ENCODE results near the gene CSK. TPM values are rescaled to one million over a fixed set of nuclear protein-coding genes. Genes with fewer than 3 reads are reported as not detected.

The CSK gene
- polyA plus RNA-seq, 1 of the 3 experiments (the other 2 are of a cell fraction) = 53.1 TPM

DNA sequence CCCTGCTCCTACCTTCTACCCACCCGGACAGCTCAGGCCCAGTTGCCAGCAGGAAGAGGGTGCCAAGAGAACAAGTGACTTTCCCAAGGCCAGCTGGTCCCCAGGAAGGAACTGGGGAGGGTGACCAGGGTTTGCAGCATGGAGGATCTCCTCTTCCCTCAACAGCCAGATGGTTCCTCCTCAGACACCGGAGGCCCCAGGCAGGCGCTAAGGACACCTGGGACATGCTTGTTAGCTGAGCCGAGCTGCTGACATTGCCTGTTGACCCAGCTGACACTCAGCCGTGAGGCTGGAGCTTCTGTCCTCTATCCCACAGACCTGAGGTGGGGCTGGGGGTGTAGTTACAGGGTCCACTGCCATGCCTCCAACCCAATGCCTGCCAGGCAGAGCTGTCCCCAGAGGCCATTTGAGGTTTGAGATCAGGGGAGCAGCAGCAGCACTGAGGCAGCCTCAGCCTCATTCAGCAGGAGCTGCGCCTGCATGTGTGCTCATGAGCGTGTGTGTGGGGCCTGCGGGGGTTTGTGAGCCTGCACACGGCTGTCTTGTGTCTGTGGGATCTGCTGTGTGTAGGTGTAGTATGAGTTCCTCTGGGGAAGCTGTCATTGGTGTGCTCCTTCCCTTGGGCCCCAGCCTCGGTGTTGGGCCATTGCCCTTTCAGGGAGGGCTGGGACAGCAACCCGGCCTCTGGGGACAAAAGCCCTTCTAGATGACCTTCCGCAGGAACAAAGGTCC, 51.7 kb downstream of the CSK start:
- DNase-seq = no peak
- Histone ChIP-seq H3F3A (replicated peaks; ENCODE audit: insufficient read depth) (no peaks in the 10 kb centered on the region), H3K79me2 (ENCODE audit: insufficient read depth) (no peaks in the 10 kb centered on the region), H3K9me3 (no peaks in the 10 kb centered on the region), H3K4me1 (ENCODE audit: control insufficient read depth in 1 of 2, insufficient read depth in 2 of 2, low read depth in 1 of 2, low read length in 1 of 2) (peaks cover 0 to 16% of the 10 kb centered on the region in 2 experiments; a peak in 1 of 4 replicates), H3K9ac (no peak overlapping the region), H3K36me3 (replicated peaks in 1 of 2; ENCODE audit: control insufficient read depth in 1 of 2, insufficient read depth in 2 of 2, low read length in 1 of 2) (peaks cover 0 to 11% of the 10 kb centered on the region in 2 experiments), H3K27me3 (ENCODE audit: insufficient read depth) (no peaks in the 10 kb centered on the region), H3K27ac (ENCODE audit: low read depth in 2 of 2, low read length in 1 of 2) (no peak overlapping the region), H3K4me2 (no peak overlapping the region), H4K20me1 (ENCODE audit: insufficient read depth) (no peaks in the 10 kb centered on the region), H3K4me3 (ENCODE audit: low read depth in 2 of 2, low read length in 1 of 2) (no peak overlapping the region), H2AFZ (ENCODE audit: low read depth) (no peak overlapping the region), H3K9me2 (no peaks in the 10 kb centered on the region)
- POLR2A ChIA-PET = interaction anchor here (1.0 kb wide), 1 partner anchor 65 kb away, joined by 3 read pairs; no protein-coding TSS in a partner anchor
- TF ChIP-seq TCF12 (IDR thresholded peaks at IDR 0.05) = no peak
- TF ChIP-seq SMC3 (IDR thresholded peaks at IDR 0.05; ENCODE audit: low read depth, low read length) = no peak
- no peak for TF ChIP-seq GABPA (IDR thresholded peaks at IDR 0.05; ENCODE audit: low read depth)
- no peak for TF ChIP-seq NRF1 (IDR thresholded peaks at IDR 0.05; ENCODE audit: low read depth, low read length)
- no peak for TF ChIP-seq TAF1 (IDR thresholded peaks at IDR 0.05; ENCODE audit: borderline replicate concordance, low read depth, low read length)
- no peak for TF ChIP-seq EZH2phosphoT487 (IDR thresholded peaks at IDR 0.05; ENCODE audit: borderline replicate concordance, low read depth)
- TF ChIP-seq, protein P1, sequence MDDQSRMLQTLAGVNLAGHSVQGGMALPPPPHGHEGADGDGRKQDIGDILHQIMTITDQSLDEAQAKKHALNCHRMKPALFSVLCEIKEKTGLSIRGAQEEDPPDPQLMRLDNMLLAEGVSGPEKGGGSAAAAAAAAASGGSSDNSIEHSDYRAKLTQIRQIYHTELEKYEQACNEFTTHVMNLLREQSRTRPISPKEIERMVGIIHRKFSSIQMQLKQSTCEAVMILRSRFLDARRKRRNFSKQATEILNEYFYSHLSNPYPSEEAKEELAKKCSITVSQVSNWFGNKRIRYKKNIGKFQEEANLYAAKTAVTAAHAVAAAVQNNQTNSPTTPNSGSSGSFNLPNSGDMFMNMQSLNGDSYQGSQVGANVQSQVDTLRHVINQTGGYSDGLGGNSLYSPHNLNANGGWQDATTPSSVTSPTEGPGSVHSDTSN (IDR thresholded peaks at IDR 0.05) = no peak
- no peak for TF ChIP-seq FOSL2 (IDR thresholded peaks at IDR 0.05; ENCODE audit: borderline replicate concordance, low read depth)
- no peak for TF ChIP-seq RAD21 (IDR thresholded peaks at IDR 0.05; ENCODE audit: low read length)
- 75% methylated on average over 11 of the region's 12 CpGs for WGBS (ENCODE audit: low lambda C conversion rate)
- CTCF ChIA-PET = interaction anchor here (1.0 to 10.2 kb wide), 5 partner anchors 10 to 63 kb away, joined by 3 to 82 read pairs (median 6); partner anchors contain the start of gene ULK3

DNA sequence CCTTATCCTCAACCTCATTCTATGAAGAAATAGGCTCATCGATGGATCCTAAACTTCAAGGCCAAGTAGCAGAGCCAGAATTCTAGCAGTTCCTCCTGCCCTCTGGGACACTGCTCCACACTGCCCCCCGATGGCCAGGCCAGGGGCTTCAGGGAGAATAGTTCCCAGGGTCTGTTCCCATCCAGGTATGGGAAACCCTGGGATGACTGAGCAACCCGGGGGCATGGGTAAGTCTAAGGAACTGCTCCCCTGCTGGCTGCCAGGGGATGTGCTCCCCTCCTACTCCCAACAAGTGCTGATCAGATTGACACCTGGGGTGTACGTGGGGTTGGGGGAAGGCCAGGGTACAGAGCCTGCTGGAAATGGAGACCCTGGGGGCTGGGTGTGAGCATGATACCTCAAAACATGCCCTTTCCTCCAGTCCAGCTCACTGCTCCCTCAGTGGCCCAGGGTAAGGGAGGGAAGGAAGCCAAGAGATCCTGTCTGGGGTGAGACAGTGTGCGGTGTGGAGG, 53.5 kb downstream of the CSK start:
- Histone ChIP-seq H4K20me1 (ENCODE audit: insufficient read depth) (no peaks in the 10 kb centered on the region), H2AFZ (ENCODE audit: low read depth) (no peak overlapping the region), H3K4me1 (ENCODE audit: control insufficient read depth in 1 of 2, insufficient read depth in 2 of 2, low read depth in 1 of 2, low read length in 1 of 2) (peaks cover 0 to 16% of the 10 kb centered on the region in 2 experiments; a peak in 1 of 4 replicates), H3K4me3 (ENCODE audit: low read depth in 2 of 2, low read length in 1 of 2) (peak overlapping the region in 1 of 2 experiments; percentile 49; a peak in 1 of 4 replicates), H3K9ac (no peak overlapping the region), H3K27ac (ENCODE audit: low read depth in 2 of 2, low read length in 1 of 2) (no peak overlapping the region; a peak in 1 of 4 replicates), H3K9me2 (no peaks in the 10 kb centered on the region), H3K36me3 (replicated peaks in 1 of 2; ENCODE audit: control insufficient read depth in 1 of 2, insufficient read depth in 2 of 2, low read length in 1 of 2) (peaks cover 0 to 23% of the 10 kb centered on the region in 2 experiments), H3K9me3 (no peaks in the 10 kb centered on the region), H3F3A (replicated peaks; ENCODE audit: insufficient read depth) (no peaks in the 10 kb centered on the region), H3K4me2 (no peak overlapping the region), H3K27me3 (ENCODE audit: insufficient read depth) (no peaks in the 10 kb centered on the region), H3K79me2 (ENCODE audit: insufficient read depth) (no peaks in the 10 kb centered on the region)
- POLR2A ChIA-PET = no interaction called here
- 52% methylated on average over 5 of the region's 5 CpGs for WGBS (ENCODE audit: low lambda C conversion rate)
- DNase-seq = peak; percentile 87
- TF ChIP-seq, protein P2, sequence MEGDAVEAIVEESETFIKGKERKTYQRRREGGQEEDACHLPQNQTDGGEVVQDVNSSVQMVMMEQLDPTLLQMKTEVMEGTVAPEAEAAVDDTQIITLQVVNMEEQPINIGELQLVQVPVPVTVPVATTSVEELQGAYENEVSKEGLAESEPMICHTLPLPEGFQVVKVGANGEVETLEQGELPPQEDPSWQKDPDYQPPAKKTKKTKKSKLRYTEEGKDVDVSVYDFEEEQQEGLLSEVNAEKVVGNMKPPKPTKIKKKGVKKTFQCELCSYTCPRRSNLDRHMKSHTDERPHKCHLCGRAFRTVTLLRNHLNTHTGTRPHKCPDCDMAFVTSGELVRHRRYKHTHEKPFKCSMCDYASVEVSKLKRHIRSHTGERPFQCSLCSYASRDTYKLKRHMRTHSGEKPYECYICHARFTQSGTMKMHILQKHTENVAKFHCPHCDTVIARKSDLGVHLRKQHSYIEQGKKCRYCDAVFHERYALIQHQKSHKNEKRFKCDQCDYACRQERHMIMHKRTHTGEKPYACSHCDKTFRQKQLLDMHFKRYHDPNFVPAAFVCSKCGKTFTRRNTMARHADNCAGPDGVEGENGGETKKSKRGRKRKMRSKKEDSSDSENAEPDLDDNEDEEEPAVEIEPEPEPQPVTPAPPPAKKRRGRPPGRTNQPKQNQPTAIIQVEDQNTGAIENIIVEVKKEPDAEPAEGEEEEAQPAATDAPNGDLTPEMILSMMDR (IDR thresholded peaks at IDR 0.05) = peak; percentile 74
- peak; percentile 56 for TF ChIP-seq SMC3 (IDR thresholded peaks at IDR 0.05; ENCODE audit: low read depth, low read length)
- peak; percentile 64 for TF ChIP-seq RAD21 (IDR thresholded peaks at IDR 0.05; ENCODE audit: low read length)
- TF ChIP-seq, protein P3, sequence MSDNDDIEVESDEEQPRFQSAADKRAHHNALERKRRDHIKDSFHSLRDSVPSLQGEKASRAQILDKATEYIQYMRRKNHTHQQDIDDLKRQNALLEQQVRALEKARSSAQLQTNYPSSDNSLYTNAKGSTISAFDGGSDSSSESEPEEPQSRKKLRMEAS (IDR thresholded peaks at IDR 0.05; ENCODE audit: low read depth) = no peak
- TF ChIP-seq TCF12 (IDR thresholded peaks at IDR 0.05) = no peak
- TF ChIP-seq CHD2 (IDR thresholded peaks at IDR 0.05; ENCODE audit: low read length, partially characterized antibody) = peak; percentile 12
- CTCF ChIA-PET = interaction anchor here (0.7 to 10.8 kb wide), 15 partner anchors 8 to 201 kb away, joined by 3 to 95 read pairs (median 4); partner anchors contain the start of gene CSK
